Epithelial cell of esophagus (primary cell): ENCODE measurements around the gene ARHGAP15.

Experiments used
- DNase-seq: peaks from one replicate; pipeline ENCODE4 v3.0.0; 2010; ENCODE audit warnings: low read depth
- H3K4me3 ChIP-seq: 2 replicates; pipeline ENCODE4 v1.5.1; 2011; ENCODE audit warnings: mild to moderate bottlenecking, low read length, control low read depth
- CTCF ChIP-seq: IDR thresholded peaks from 2 replicates; pipeline ENCODE4 v1.5.1; 2011; ENCODE audit warnings: low read depth, mild to moderate bottlenecking, low read length, control low read depth, inconsistent platforms; ENCODE audit not compliant: insufficient read depth; ENCODE audit errors: missing control alignments

Gene ARHGAP15

GRCh38 chr2:143258126-143258892 is 129.1 kb downstream of the ARHGAP15 start:
- H3K4me3 ChIP-seq = no peak overlapping the region
- no peak for DNase-seq
- TF ChIP-seq CTCF = no peak

GRCh38 chr2:143259368-143259958 is 130.2 kb downstream of the ARHGAP15 start:
- no peak overlapping the region for H3K4me3 ChIP-seq
- DNase-seq = peak; percentile 73
- TF ChIP-seq CTCF = peak; percentile 82

- no peak for TF ChIP-seq CTCF
- no peak overlapping the region for H3K4me3 ChIP-seq
- peak; percentile 30 for DNase-seq
Observed at GRCh38 chr2:143261986-143262385, 132.8 kb downstream of the ARHGAP15 start.

GRCh38 chr2:143262389-143262788 is 133.2 kb downstream of the ARHGAP15 start:
- no peak for TF ChIP-seq CTCF
- no peak for DNase-seq
- no peak overlapping the region for H3K4me3 ChIP-seq

- no peak overlapping the region for H3K4me3 ChIP-seq
- peak; percentile 27 for DNase-seq
- no peak for TF ChIP-seq CTCF
Observed at GRCh38 chr2:143263066-143263625, 133.9 kb downstream of the ARHGAP15 start.

GRCh38 chr2:143264851-143265250 is 135.6 kb downstream of the ARHGAP15 start:
- no peak for TF ChIP-seq CTCF
- DNase-seq = peak; percentile 18
- no peak overlapping the region for H3K4me3 ChIP-seq

- H3K4me3 ChIP-seq = no peak overlapping the region
- no peak for TF ChIP-seq CTCF
- DNase-seq = no peak
Observed at GRCh38 chr2:143279672-143280071, 150.5 kb downstream of the ARHGAP15 start.
